ENCODE measurements around the gene PHACTR3. TPM values are rescaled to one million over a fixed set of nuclear protein-coding genes. Genes with fewer than 3 reads are reported as not detected.

The PHACTR3 gene
- total RNA-seq, 1 experiment from 2014 or later = 10.0 TPM

DNA sequence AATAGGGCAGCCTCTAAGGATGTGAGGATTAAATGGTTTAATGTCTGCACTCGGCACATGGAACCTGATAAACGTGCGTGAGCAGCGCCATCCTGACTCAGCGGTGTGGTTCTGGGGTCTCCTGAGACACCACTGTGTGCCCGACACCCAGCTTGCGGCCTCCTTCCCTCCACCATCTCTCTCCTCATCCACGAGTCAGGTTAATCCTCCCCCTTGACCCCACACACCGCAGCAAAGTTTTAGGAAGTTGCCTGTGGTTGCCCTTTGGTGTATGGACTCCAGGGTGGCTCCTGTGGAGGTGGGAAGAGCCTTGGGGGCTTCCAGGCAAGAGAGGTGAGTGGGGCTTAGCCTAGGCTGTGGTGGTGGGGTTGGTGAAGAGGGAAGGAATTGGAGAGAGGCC is 68.2 kb downstream of the PHACTR3 start:
- Mint-ChIP-seq H3K4me3 (ENCODE audit: low read depth, unreplicated experiment) (no peak overlapping the region), H3K9me3 (ENCODE audit: low read depth, unreplicated experiment) (no peaks in the 10 kb centered on the region), H3K27me3 (ENCODE audit: unreplicated experiment) (peaks cover 98% of the 10 kb centered on the region), H3K36me3 (ENCODE audit: insufficient read depth, unreplicated experiment) (no peaks in the 10 kb centered on the region), H3K27ac (ENCODE audit: unreplicated experiment) (no peak overlapping the region), H3K4me1 (ENCODE audit: low read depth, unreplicated experiment) (no peaks in the 10 kb centered on the region)
- DNase-seq = no peak
- intact Hi-C loops (cut with micrococcal nuclease; ENCODE audit: unreplicated experiment) = no loop called here
- no TSS peak for BruUV-seq (replicated peaks)
- TF ChIP-seq, protein P1, sequence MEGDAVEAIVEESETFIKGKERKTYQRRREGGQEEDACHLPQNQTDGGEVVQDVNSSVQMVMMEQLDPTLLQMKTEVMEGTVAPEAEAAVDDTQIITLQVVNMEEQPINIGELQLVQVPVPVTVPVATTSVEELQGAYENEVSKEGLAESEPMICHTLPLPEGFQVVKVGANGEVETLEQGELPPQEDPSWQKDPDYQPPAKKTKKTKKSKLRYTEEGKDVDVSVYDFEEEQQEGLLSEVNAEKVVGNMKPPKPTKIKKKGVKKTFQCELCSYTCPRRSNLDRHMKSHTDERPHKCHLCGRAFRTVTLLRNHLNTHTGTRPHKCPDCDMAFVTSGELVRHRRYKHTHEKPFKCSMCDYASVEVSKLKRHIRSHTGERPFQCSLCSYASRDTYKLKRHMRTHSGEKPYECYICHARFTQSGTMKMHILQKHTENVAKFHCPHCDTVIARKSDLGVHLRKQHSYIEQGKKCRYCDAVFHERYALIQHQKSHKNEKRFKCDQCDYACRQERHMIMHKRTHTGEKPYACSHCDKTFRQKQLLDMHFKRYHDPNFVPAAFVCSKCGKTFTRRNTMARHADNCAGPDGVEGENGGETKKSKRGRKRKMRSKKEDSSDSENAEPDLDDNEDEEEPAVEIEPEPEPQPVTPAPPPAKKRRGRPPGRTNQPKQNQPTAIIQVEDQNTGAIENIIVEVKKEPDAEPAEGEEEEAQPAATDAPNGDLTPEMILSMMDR (IDR thresholded peaks at IDR 0.05; ENCODE audit: unreplicated experiment) = no peak
- CTCF ChIA-PET = no interaction called here

DNA sequence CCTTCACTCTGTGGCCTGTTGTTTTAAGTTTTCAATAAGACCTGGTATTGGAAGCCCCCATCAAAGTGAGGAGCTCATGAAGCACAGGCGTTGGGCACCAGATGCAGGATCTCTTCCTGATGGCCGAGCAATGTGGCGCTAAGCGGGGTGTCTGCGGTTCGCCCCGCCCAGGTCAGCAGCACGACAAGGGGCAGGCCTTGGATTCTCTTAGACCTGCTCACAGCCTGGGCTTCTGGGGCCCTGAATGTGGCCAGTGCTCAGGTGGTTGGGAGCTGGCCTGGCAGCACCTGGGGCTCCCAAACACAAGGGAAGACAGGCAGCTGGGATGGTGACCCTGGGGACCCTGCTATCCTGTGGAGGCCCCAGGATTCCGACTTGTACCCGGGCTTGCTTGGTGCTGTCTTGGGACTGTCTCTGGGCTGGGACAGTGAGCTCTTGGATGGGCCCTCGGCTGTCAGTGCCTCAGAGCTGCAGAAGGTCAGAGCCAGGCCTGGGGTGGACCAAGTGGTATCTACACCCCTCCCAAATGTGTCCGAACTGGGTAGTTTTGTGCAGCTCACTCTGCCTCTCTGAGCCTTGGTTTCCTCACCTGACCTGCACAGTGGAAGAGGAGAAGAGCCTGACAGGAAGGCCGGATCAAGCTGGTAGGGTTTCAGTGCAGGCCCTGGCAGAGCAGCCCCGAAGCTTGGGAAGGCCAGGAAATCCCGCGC is 69.1 kb downstream of the PHACTR3 start:
- intact Hi-C loops (cut with micrococcal nuclease; ENCODE audit: unreplicated experiment) = no loop called here
- peaks cover 98% of the 10 kb centered on the region for H3K27me3 Mint-ChIP-seq (ENCODE audit: unreplicated experiment)
- TF ChIP-seq, protein P1 (IDR thresholded peaks at IDR 0.05; ENCODE audit: unreplicated experiment) = no peak
- H3K4me1 Mint-ChIP-seq (ENCODE audit: low read depth, unreplicated experiment) = no peaks in the 10 kb centered on the region
- no peak overlapping the region for H3K4me3 Mint-ChIP-seq (ENCODE audit: low read depth, unreplicated experiment)
- H3K27ac Mint-ChIP-seq (ENCODE audit: unreplicated experiment) = no peak overlapping the region
- H3K9me3 Mint-ChIP-seq (ENCODE audit: low read depth, unreplicated experiment) = no peaks in the 10 kb centered on the region
- BruUV-seq (replicated peaks) = no TSS peak
- no peaks in the 10 kb centered on the region for H3K36me3 Mint-ChIP-seq (ENCODE audit: insufficient read depth, unreplicated experiment)
- CTCF ChIA-PET = interaction anchor here (1.1 kb wide), 1 partner anchor 19 kb away, joined by 4 read pairs; no protein-coding TSS in a partner anchor
- DNase-seq = no peak

DNA sequence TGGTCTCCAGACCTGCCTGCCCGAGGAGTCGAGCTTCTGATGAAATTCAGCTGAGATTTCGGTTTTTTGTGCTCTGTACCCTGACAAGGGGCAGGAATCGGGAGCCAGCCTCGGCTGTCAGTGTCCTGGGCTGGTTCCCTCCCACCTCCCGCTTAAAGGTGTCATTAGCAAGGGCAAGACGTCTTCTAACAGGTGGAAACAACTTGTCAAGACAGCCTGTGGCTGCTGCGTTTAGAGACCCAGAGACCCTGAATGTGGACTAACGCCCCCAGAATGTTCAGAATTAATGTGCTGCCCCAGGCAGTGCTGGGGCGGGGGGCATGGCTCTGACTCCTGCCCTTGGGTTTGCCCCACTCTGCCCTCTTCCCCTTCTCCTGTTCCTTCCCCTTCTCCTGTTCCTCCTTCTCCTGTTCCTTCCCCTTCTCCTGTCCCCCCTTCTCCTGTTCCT is 69.7 kb downstream of the PHACTR3 start:
- Mint-ChIP-seq H3K4me3 (ENCODE audit: low read depth, unreplicated experiment) (no peak overlapping the region), H3K9me3 (ENCODE audit: low read depth, unreplicated experiment) (no peaks in the 10 kb centered on the region), H3K27ac (ENCODE audit: unreplicated experiment) (no peak overlapping the region), H3K27me3 (ENCODE audit: unreplicated experiment) (peaks cover 100% of the 10 kb centered on the region), H3K4me1 (ENCODE audit: low read depth, unreplicated experiment) (no peaks in the 10 kb centered on the region), H3K36me3 (ENCODE audit: insufficient read depth, unreplicated experiment) (no peaks in the 10 kb centered on the region)
- TF ChIP-seq, protein P1 (IDR thresholded peaks at IDR 0.05; ENCODE audit: unreplicated experiment) = no peak
- CTCF ChIA-PET = interaction anchor here (1.1 kb wide), 1 partner anchor 20 kb away, joined by 4 read pairs; no protein-coding TSS in a partner anchor
- intact Hi-C loops (cut with micrococcal nuclease; ENCODE audit: unreplicated experiment) = no loop called here
- BruUV-seq (replicated peaks) = no TSS peak
- DNase-seq = no peak

DNA sequence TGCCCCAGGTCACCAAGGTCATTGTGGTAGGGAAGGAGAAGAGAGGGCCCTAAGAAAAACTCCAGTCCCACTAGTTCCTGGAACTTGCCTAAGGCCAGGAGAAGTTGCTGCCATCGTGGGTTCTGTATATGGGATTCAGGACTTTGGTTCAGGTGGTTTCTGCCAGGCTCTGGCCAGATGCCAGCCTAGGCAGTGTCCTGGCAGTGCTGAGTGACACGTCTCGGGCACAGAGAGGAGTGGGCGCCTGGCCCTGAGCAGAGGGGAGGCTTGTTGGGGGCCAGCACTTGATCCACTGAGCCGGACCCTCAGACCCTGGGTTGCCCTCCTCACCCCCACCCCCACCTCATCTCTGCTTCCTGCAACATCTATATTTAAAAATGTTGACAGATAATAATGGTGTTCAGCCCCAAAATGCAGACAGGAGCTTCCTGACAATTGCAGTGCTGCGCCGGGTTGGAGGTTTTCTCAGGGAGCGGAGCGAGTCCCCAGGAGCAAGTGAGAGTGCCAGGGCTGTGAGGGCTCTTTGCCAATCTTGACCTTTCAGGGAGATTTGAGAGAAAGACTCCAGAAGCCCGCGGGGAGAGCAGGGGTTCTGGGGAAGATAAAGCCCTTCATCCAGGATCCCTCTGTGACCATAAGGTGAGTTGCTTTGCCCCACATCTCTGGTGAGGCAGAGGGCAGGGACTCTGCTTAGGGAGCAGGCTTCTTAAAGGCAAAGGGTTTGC is 71.9 kb downstream of the PHACTR3 start:
- Mint-ChIP-seq H3K9me3 (ENCODE audit: low read depth, unreplicated experiment) (no peaks in the 10 kb centered on the region), H3K27me3 (ENCODE audit: unreplicated experiment) (peaks cover 100% of the 10 kb centered on the region), H3K27ac (ENCODE audit: unreplicated experiment) (no peak overlapping the region), H3K36me3 (ENCODE audit: insufficient read depth, unreplicated experiment) (no peaks in the 10 kb centered on the region), H3K4me3 (ENCODE audit: low read depth, unreplicated experiment) (no peak overlapping the region), H3K4me1 (ENCODE audit: low read depth, unreplicated experiment) (no peaks in the 10 kb centered on the region)
- intact Hi-C loops (cut with micrococcal nuclease; ENCODE audit: unreplicated experiment) = no loop called here
- BruUV-seq (replicated peaks) = no TSS peak
- CTCF ChIA-PET = no interaction called here
- no peak for DNase-seq
- TF ChIP-seq, protein P1 (IDR thresholded peaks at IDR 0.05; ENCODE audit: unreplicated experiment) = no peak
